NB4 (cell line): ENCODE results near the gene MIDN.

ENCODE experiments used
- CTCF ChIP-seq: IDR thresholded peaks from one replicate; pipeline ENCODE4 v1.5.1; 2012; ENCODE audit warnings: low read depth, low read length
- MAX ChIP-seq: IDR thresholded peaks from 2 replicates; pipeline ENCODE4 v1.6.1; 2011; ENCODE audit warnings: low read depth, low read length
- MYC ChIP-seq: IDR thresholded peaks from 2 replicates; pipeline ENCODE4 v1.6.1; 2011; ENCODE audit warnings: low read depth, low read length
- POLR2A ChIP-seq: IDR thresholded peaks from 2 replicates; pipeline ENCODE4 v1.6.1; 2011; ENCODE audit warnings: mild to moderate bottlenecking; ENCODE audit not compliant: insufficient read length; ENCODE audit errors: extremely low read depth

GRCh38 chr19:1244693-1245451, 3.5 kb upstream of the MIDN start:
- TF ChIP-seq CTCF (no peak), POLR2A (no peak), MAX (no peak), MYC (no peak)
